Measurements from ENCODE around the gene C1orf122.

C1orf122 gene

DNA sequence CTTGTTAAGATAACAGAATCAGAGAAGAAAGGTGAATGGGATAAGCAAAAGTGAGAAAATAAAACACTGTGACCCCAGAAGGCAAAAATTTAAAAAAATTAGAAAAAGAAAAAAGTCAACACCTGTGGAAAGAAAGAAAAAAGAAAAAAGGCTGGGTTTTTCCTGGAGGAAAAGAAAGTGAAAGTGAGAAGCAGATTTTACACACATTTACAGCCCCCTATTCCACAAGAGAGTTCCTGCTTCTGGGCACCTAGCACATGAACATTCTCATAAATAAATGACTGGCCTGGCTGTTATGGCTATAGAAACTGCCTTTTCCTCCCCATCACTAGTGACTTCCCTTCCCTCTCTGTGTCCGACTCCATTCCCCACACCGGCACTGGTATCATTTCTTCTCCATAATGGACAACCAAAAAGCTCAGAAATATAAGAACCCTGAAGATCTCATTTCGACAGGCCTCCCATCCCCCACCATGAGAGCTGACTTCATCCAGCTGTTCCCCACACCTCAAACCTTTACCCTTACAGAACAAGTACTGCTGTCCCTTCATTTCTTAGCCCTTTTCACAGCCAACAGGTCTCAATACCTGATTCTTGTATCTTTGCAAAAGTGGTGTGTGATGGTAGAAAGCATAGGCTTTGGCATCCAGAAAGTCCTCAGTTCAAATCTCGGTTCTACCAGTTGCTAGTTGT is 39.2 kb downstream of the C1orf122 start:
- no peak for DNase-seq

DNA sequence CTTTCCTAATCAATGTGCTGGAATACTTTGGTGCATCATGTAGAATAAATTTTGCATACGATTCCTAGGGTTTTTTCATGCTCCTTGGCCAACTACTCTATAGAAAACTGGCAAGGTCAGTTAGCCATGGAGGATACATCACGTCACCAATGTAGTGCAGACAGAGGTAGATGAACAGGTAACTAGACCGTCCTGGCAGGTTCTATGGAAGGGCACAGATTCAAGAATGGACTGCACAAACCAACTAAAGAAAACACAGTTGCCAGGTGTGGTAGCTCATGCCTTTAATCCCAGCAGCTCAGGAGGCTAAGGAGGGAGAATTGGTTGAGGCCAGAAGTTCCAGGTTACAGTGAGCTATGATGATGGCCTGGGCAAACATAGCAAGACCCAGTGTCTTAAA is 41.9 kb downstream of the C1orf122 start:
- no peak for DNase-seq

DNA sequence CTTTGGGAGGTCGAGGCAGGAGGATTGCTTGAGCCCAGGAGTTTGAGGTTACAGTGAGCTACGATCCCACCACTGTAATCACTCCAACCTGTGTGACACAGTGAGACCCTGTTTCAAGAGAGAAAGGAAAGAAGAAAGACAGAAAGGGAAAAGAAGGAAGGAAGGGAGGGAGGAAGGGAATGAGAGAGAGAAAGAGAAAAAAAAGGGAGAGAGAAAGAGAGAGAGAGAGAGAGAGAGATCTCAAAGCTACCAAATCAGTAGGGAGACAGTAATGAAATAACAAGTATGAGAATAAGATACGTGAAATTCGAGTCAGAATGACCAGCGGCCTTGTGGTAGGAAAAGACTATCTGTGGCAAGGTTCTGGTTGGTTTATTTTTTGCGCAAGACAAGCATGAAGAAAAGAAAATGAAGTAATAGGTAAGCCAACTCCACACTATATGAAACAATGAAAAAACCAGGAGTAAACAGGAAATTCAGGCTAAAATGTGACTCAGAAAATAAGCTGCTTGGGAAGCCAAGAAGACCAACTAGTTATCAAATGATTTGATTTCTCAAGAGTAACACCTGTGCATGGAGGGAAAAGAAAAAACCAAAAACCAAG is 42.9 kb downstream of the C1orf122 start:
- no peak for DNase-seq

DNA sequence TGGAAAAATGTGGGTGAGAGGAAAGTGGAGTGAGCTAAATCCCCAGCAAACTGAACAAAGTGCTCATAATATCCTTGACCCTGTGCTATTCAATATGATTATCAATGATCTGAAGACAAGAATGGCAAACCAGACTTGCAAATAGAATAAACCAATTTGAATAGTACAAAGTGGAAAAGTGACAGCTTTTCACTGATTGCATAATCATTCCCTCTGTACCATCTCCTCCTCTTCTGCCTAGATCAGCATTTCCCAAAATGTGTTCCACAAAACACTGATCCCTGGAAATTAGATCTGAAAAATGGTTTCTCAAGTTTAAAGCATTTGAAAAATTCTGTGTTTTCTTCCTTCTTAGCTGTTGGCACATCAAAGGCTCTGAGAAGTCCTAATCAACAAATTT is 43.7 kb downstream of the C1orf122 start:
- DNase-seq: no peak

DNA sequence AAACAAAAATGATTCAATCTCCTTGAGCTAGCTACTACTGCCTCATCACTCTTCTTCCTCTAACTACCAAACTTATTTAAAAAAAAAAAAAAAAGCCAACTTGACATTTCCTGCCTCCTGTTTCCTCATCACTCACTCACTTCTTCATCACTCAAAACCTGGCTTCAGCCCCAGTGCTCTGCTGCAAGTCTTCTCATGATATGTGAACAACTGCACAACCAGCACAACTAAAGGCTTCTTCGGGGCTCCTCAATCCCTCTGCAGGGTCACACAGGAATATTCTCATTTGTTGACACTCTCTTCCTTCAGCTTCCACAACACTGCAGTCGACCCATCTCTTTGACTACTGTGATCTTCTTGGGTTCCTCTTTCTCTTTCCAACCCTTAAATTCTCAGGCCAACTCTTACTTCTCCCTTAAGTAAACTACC is 44.2 kb downstream of the C1orf122 start:
- DNase-seq: no peak

DNA sequence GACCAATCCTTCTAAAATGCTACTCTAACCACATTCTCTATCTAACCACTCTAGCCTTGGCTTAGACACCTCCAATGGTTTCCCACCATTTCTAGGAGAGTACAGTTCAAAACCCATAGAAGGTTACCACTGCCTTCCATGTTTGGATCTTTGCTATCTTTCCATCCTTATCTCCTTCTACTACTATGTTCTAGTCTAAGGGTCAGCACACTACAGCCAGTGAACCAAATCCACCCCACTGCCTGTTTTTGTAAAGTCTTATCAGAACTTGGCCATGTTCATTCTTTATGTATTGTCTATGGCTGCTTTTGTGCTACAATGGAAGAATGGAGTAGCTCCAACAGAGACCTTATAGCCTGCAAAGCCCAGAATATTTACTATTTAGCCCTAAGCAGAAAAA is 45.6 kb downstream of the C1orf122 start:
- DNase-seq: no peak

DNA sequence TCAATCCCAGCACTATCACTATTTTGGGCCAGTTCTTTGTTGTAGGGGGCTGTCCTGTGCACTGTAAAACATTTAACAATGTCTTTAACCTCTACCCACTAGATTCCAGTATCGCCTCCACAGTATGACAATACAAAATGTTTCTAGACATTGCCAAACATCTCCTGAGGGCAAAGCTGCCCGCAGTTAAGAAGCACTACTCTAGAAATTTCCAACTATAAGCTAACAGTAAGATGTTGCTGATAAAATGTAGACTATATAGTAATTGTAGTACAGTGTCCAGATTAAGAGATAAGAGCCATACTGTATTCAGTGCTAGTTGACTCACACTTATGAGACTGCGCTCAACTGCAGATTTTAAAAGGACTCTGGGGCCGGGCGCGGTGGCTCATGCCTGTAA is 46.8 kb downstream of the C1orf122 start:
- DNase-seq: no peak

Data from activated CD4-positive, alpha-beta T cell treated with anti-CD3 and anti-CD28 coated beads, Interleukin-2, amount 50 U/mL, for 1 hour (primary cell).